ENCODE measurements around the gene PER2. TPM values are rescaled to one million over a fixed set of nuclear protein-coding genes. Genes with fewer than 3 reads are reported as not detected.

Gene PER2
- total RNA-seq, 1 donor = 10.8 TPM

DNA sequence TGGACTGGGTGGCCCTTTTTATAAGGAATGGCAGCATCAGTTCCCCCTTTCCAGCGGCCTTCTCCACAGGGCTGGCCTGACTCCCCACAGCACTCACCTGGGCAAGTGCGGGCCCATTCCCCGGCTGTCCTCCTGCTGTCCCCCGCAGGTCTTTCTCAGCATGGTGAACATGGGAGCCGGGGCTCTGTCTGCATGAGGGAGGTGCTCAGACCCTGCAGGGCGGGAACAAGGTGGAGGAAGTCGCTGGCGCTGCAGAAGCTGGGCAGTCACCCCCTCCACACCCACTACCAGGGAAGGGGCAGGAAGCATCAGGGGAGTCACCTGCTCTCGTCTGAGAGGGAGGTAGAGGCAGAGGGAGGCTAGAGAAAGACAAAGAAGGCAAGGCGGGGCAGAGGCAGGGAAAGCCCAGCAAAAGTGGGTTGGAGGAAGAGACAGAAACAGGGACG lies 60.8 kb downstream of the PER2 start:
- DNase-seq (ENCODE audit: low read depth) = no peak
- H3K4me3 ChIP-seq (ENCODE audit: low read depth, low read length) = no peak overlapping the region
- TF ChIP-seq, protein P1, sequence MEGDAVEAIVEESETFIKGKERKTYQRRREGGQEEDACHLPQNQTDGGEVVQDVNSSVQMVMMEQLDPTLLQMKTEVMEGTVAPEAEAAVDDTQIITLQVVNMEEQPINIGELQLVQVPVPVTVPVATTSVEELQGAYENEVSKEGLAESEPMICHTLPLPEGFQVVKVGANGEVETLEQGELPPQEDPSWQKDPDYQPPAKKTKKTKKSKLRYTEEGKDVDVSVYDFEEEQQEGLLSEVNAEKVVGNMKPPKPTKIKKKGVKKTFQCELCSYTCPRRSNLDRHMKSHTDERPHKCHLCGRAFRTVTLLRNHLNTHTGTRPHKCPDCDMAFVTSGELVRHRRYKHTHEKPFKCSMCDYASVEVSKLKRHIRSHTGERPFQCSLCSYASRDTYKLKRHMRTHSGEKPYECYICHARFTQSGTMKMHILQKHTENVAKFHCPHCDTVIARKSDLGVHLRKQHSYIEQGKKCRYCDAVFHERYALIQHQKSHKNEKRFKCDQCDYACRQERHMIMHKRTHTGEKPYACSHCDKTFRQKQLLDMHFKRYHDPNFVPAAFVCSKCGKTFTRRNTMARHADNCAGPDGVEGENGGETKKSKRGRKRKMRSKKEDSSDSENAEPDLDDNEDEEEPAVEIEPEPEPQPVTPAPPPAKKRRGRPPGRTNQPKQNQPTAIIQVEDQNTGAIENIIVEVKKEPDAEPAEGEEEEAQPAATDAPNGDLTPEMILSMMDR (IDR thresholded peaks at IDR 0.05; ENCODE audit: insufficient read depth, low read length) = no peak

GRCh38 chr2:238226698-238227586 lies 61.5 kb downstream of the PER2 start:
- H3K4me3 ChIP-seq (ENCODE audit: low read depth, low read length) = no peak overlapping the region
- TF ChIP-seq, protein P1 (IDR thresholded peaks at IDR 0.05; ENCODE audit: insufficient read depth, low read length) = no peak
- DNase-seq (ENCODE audit: low read depth) = no peak

- TF ChIP-seq, protein P1 (IDR thresholded peaks at IDR 0.05; ENCODE audit: insufficient read depth, low read length) = no peak
- peak; percentile 51 for DNase-seq (ENCODE audit: low read depth)
- H3K4me3 ChIP-seq (ENCODE audit: low read depth, low read length) = no peak overlapping the region
Measured at GRCh38 chr2:238225911-238226697, 62.3 kb downstream of the PER2 start.

DNA sequence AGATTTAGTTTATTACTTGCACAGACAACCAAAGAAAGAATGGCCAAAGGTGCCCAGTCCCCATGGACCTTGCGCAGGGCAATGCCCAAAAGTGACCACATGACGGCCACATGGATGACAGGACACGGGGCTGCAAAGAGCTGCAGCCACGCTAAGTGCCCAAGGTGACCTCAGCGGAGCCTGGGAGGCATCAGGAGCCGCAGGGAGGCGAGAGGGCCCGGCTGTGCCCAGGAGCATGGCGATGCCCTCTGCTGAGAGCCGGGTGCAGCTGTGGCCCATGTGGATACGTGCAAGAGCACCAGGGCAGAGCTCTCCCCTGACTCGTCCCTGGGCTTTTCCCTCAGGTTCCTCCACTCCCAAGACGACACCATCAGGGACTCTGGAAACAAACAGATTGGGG lies 63.3 kb downstream of the PER2 start:
- DNase-seq (ENCODE audit: low read depth) = no peak

DNA sequence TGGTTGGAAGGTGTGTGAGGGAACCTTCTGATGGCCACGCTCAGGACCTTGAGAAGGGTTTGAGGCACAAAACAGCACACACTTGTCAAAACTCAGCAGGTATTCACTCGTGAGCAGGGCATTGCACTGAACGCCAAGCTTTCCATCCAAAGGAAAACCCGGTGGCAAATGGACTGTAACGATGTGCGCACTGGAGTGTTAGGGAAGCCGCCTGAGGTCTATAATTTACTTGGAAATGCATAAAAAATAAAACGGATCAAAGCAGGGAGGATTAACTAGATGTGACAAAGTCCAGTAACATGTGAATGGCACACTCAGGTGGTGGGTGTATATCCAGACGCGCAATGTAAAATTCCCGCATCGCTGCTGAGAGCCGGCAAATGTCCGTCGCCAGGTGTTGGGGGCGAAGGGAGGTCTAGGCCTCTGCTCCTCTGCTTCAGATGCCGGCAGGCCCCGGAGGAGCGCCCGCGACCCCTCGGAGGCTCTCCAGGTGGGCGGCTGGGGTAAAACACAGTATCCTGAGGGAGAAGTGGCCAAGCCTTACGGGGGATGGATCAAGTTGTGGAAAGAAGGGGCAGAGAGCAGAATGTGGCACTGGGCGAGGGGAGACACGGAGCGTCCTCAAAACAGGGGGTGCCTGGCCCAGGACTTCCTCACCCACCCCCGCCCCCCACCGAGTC lies 63.9 kb downstream of the PER2 start:
- TF ChIP-seq, protein P1 (IDR thresholded peaks at IDR 0.05; ENCODE audit: insufficient read depth, low read length) = no peak
- no peak overlapping the region for H3K4me3 ChIP-seq (ENCODE audit: low read depth, low read length)
- DNase-seq (ENCODE audit: low read depth) = no peak

More for the DNA sequence above, 63.3 kb downstream of the PER2 start:
- TF ChIP-seq, protein P1 (IDR thresholded peaks at IDR 0.05; ENCODE audit: insufficient read depth, low read length) = no peak
- H3K4me3 ChIP-seq (ENCODE audit: low read depth, low read length) = no peak overlapping the region

DNA sequence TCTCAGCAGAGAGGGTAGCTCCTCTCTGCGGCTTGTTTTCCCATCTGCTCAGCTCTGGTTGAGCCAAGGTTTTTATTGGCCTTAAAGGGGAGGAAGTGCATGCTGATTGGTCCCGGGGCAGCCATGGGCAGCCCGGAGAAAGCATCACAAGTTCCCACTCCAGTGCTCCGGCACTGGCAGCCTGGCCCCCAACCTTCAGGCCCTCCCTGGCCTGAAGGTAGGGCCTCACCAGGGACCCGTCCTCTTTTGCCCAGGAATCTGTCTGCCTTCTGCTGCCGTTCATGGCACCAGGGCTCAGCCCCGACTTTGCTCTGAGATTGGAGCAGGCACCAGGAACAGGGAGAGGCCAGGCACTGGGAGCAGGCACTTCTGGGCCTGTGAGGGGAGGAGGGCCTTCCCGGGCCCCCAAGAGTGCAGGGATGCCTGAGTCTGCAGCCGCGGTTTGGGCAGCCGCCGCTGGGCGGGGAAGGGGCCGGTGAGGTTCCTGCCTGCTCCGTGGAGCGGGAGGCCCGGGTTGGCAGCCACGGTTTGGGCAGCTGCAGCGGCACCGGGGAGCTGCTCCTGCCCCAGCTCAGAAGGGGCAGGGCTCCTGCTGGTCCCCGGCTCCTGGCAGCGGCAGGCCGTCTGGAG lies 67.4 kb downstream of the PER2 start:
- peak overlapping the region; percentile 9 for H3K4me3 ChIP-seq (ENCODE audit: low read depth, low read length)
- TF ChIP-seq, protein P1 (IDR thresholded peaks at IDR 0.05; ENCODE audit: insufficient read depth, low read length) = no peak
- peak; percentile 41 for DNase-seq (ENCODE audit: low read depth)

Data from fibroblast of the aortic adventitia (primary cell).